Cardiac muscle cell (in vitro differentiated cells and primary cell): Measurements from ENCODE around the gene LDHAL6A. TPM values are rescaled to one million over a fixed set of nuclear protein-coding genes. Genes with fewer than 3 reads are reported as not detected.
"Not testable (repeated sequence)": the region's sequence is repeated elsewhere in the genome, so short reads cannot be mapped to it uniquely, and the experiment has no call there.

ENCODE experiments used
- DNase-seq, 2 donors: peaks; one replicate each; pipeline versions ENCODE4 v3.0.0 to v3.0.0-alpha.2; 2010 to 2017; ENCODE audit warnings: low read depth in 1 of 2, low spot score in 1 of 2
- H3K27ac ChIP-seq: fragments of 200-600 bp; sonication (generic); 2 replicates; pipeline ENCODE4 v1.5.1; 2016
- H3K27me3 ChIP-seq: fragments of 200-600 bp; sonication (generic); 2 replicates; pipeline ENCODE4 v1.6.0; 2016; ENCODE audit warnings: control low read depth
- H3K36me3 ChIP-seq: fragments of 200-600 bp; sonication (generic); 2 replicates; pipeline ENCODE4 v1.5.1; 2016; ENCODE audit warnings: control low read depth
- H3K4me1 ChIP-seq: fragments of 200-600 bp; sonication (generic); 2 replicates; pipeline ENCODE4 v1.8.1; 2017; ENCODE audit warnings: low read depth, mild to moderate bottlenecking, mixed run types
- H3K4me3 ChIP-seq: fragments of 200-600 bp; sonication (generic); 2 replicates; pipeline ENCODE4 v1.5.1; 2016; ENCODE audit warnings: mild to moderate bottlenecking
- H3K9me3 ChIP-seq: fragments of 200-600 bp; sonication (generic); 2 replicates; pipeline ENCODE4 v1.5.1; 2017; ENCODE audit warnings: low read depth, mild to moderate bottlenecking, control low read depth
- polyA plus RNA-seq: library from polyadenylated mRNA; unstranded; fragments of >200 nt; fragmentation: Nextera tagmentation; extraction: Ambion mirVana; gene quantifications from 2 replicates; pipeline ENCODE4 v1.2.1, GENCODE V29; 2016
- total RNA-seq: library from RNA; depleted of rRNA; stranded (reverse); fragments of >200 nt; gene quantifications from 2 replicates; pipeline ENCODE4 v1.2.3, GENCODE V29; 2016
- TF ChIP-seq, protein P1 (sequence below): IDR thresholded peaks from 2 replicates; pipeline ENCODE4 v1.5.1; 2012; ENCODE audit warnings: low read depth, mild to moderate bottlenecking, low read length

Gene LDHAL6A
- total RNA-seq (not detected in 2 replicates), polyA plus RNA-seq (0.12 TPM in 1 of 2 replicates, not detected in the other)

DNA sequence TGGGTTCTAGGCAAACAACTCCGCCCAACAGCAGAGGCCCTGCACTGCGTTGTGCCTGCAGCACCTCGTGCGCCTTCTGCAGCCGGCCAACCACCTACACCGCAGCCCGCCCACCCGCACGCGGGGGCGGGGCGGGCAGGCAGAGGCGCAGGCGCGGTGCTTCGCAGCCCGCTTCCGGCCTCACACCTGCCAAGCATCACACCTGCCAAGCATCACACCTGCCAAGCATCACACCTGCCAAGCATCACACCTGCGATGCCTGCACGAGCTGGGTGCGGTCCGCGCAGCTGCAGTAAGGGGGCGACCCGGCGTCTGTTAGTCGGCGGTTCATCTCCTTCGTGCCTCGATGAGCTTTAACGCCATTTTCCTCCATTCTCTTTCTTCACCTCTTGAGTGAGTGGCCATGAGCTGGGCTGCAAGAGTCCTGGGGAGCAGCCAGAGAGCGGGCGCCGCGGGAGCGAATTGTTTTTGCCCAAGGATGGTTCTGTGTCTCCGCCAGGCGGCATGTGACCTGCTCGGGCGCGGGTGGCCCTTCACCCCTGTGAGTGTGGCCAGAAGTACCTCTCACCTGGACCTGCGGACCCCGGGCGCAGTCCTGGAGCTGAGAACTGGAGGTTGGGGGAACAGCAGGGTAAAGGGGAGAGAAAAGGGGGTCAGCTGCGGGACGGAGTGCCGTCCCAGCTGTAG, at the start of gene LDHAL6A:
Gene LDHAL6A (plus strand): TSS at position 171 of the 687 bp plus-strand sequence. CDS start 825 bp downstream, outside the sequence.
- TF ChIP-seq, protein P1, sequence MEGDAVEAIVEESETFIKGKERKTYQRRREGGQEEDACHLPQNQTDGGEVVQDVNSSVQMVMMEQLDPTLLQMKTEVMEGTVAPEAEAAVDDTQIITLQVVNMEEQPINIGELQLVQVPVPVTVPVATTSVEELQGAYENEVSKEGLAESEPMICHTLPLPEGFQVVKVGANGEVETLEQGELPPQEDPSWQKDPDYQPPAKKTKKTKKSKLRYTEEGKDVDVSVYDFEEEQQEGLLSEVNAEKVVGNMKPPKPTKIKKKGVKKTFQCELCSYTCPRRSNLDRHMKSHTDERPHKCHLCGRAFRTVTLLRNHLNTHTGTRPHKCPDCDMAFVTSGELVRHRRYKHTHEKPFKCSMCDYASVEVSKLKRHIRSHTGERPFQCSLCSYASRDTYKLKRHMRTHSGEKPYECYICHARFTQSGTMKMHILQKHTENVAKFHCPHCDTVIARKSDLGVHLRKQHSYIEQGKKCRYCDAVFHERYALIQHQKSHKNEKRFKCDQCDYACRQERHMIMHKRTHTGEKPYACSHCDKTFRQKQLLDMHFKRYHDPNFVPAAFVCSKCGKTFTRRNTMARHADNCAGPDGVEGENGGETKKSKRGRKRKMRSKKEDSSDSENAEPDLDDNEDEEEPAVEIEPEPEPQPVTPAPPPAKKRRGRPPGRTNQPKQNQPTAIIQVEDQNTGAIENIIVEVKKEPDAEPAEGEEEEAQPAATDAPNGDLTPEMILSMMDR: no peak
- Histone ChIP-seq H3K27me3 (peaks cover 3% of the 10 kb centered on the region), H3K4me1 (no peaks in the 10 kb centered on the region), H3K9me3 (no peaks in the 10 kb centered on the region), H3K27ac (no peak within 1 kb of the TSS), H3K36me3 (no peaks in the 10 kb centered on the region), H3K4me3 (no peak within 1 kb of the TSS)
- no peak for DNase-seq

DNA sequence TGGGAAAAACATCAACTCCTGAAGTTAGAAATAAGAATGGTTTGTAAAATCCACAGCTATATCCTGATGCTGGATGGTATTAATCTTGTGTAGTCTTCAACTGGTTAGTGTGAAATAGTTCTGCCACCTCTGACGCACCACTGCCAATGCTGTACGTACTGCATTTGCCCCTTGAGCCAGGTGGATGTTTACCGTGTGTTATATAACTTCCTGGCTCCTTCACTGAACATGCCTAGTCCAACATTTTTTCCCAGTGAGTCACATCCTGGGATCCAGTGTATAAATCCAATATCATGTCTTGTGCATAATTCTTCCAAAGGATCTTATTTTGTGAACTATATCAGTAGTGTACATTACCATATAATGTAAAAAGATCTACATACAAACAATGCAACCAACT, 48.3 kb upstream of the LDHAL6A start:
- H3K9me3 ChIP-seq, DNase-seq, H3K4me1 ChIP-seq, H3K4me3 ChIP-seq, H3K27me3 ChIP-seq: not testable (repeated sequence)
- peaks cover 58% of the 10 kb centered on the region for H3K36me3 ChIP-seq
- peak overlapping the region; percentile 52 for H3K27ac ChIP-seq

DNA sequence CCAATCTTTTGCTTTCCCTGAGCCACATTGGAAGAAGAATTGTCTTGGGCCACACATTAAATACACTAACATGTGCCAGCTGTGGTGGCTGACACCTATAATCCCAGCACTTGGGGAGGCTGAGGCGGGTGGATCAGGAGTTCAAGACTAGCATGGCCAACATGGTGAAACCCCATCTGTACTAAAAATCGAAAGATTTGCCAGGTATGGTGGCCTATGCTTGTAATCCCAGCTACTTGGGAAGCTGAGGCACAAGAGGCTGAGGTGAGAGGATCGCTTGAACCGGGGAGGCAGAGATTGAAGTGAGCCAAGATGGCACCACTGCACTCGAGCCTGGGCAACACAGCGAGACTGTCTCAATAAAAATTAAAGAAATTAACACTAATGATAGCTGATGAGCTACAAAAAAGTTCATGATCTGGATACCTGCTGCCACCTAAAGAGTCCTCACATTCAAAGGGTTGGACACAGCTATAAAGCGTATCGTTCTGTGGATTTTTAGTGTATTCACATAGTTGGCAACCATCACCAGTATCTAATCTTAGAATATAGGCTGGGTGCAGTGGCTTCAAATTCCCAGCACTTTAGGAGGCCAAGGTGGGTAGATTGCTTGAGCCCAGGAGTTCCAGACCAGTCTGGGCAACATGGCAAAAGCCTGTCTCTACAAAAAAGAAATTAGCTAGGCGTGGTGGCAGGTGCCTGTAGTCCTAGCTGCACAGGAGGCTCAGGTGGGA, 46.9 kb upstream of the LDHAL6A start:
- Histone ChIP-seq H3K36me3 (peaks cover 44% of the 10 kb centered on the region), H3K27ac (peak overlapping the region; percentile 52), H3K4me3 (no peak overlapping the region), H3K27me3 (no peaks in the 10 kb centered on the region), H3K9me3 (no peaks in the 10 kb centered on the region), H3K4me1 (no peaks in the 10 kb centered on the region)
- no peak for DNase-seq
- TF ChIP-seq, protein P1: no peak

DNA sequence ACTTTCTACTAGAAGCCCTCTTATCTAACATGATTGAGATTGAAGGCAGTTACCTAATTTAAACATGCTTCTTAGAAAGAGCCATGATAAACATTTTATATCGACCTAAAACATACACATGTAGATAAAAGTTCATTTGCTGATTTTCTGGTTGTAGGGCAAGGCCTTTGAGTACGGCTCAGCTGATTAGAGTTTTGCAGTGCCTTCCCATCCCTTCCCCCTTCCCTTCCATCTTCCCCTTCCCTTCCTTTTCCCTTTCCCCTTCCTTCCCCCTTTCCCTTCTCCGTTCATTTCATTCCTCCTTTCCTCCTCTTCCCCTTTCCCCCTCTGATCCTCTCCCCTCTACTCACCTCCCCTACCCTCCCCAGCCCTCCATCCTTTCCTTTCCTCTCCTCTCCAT, 39.2 kb upstream of the LDHAL6A start:
- TF ChIP-seq, protein P1: no peak
- Histone ChIP-seq H3K4me1 (no peaks in the 10 kb centered on the region), H3K9me3 (no peaks in the 10 kb centered on the region), H3K27me3 (no peaks in the 10 kb centered on the region), H3K36me3 (no peaks in the 10 kb centered on the region), H3K4me3 (no peak overlapping the region), H3K27ac (no peak overlapping the region)
- no peak for DNase-seq

DNA sequence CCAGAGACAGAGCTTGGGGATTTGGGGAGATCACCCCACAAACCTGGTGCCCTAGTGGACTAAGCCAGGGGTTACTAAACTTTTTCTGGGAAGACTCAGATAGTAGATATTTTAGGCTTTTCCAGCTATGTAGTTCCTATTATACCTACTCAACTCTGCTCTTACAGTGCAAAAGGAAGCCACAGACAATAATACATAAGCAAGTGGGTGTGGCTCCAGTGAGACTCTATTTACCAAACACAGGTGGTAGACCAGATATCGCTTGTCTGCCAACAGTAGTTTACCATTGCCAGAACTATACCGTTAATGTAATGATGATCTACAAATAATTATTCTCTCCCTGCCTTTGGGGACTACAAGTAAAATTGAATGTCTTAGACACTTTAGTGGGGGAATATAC, 36.6 kb upstream of the LDHAL6A start:
- Histone ChIP-seq H3K4me3 (no peak overlapping the region), H3K9me3 (no peaks in the 10 kb centered on the region), H3K27me3 (no peaks in the 10 kb centered on the region), H3K4me1 (no peaks in the 10 kb centered on the region), H3K36me3 (no peaks in the 10 kb centered on the region), H3K27ac (no peak overlapping the region)
- TF ChIP-seq, protein P1: no peak
- no peak for DNase-seq

DNA sequence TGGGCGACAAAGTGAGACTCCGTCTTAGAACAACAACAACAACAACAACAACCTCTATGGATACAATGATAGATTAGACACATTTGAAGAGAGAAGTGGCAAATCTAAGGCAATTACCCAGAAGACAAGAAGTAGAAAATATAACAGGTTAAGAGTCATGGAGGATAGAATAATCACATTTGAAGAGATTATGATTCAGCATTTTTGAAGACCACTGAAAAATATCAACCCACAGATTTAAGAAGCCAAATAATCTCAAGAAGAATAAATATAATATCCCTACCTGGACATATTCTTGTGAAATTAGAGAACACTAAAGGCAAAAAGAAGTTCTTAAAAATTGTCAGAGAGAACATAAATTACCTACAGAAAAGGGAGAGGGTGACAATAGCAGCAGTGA, 35.6 kb upstream of the LDHAL6A start:
- TF ChIP-seq, protein P1: no peak
- Histone ChIP-seq H3K27me3 (no peaks in the 10 kb centered on the region), H3K36me3 (no peaks in the 10 kb centered on the region), H3K4me3 (no peak overlapping the region), H3K27ac (no peak overlapping the region), H3K9me3 (no peaks in the 10 kb centered on the region), H3K4me1 (no peaks in the 10 kb centered on the region)
- no peak for DNase-seq
